Measurements from ENCODE around the gene MARCHF10.
"Not testable (repeated sequence)": the region's sequence is repeated elsewhere in the genome, so short reads cannot be mapped to it uniquely, and the experiment has no call there.

Gene MARCHF10

GRCh38 chr17:62786646-62787045, 21.5 kb downstream of the MARCHF10 start:
- DNase-seq (ENCODE audit: low spot score): no peak

GRCh38 chr17:62785983-62786382, 22.1 kb downstream of the MARCHF10 start:
- not testable (repeated sequence) for DNase-seq (ENCODE audit: low spot score)

- no peak for DNase-seq (ENCODE audit: low spot score)
These were observed 25.3 kb downstream of the MARCHF10 start for GRCh38 chr17:62782730-62783270.

- DNase-seq (ENCODE audit: low spot score): no peak
These were observed 26.3 kb downstream of the MARCHF10 start for GRCh38 chr17:62781831-62782251.

GRCh38 chr17:62781356-62781755, 26.8 kb downstream of the MARCHF10 start:
- DNase-seq (ENCODE audit: low spot score): no peak

- no peak for DNase-seq (ENCODE audit: low spot score)
These were observed 27.2 kb downstream of the MARCHF10 start for GRCh38 chr17:62780951-62781350.

- DNase-seq (ENCODE audit: low spot score): no peak
These were observed 27.8 kb downstream of the MARCHF10 start for GRCh38 chr17:62780269-62780668.

GRCh38 chr17:62778990-62779681, 29.0 kb downstream of the MARCHF10 start:
- DNase-seq (ENCODE audit: low spot score): no peak

GRCh38 chr17:62775876-62776275, 32.2 kb downstream of the MARCHF10 start:
- DNase-seq (ENCODE audit: low spot score): no peak

- no peak for DNase-seq (ENCODE audit: low spot score)
These were observed 33.8 kb downstream of the MARCHF10 start for GRCh38 chr17:62774338-62774737.

GRCh38 chr17:62767997-62768396, 40.1 kb downstream of the MARCHF10 start:
- DNase-seq (ENCODE audit: low spot score): no peak

GRCh38 chr17:62765351-62765750, 42.8 kb downstream of the MARCHF10 start:
- DNase-seq (ENCODE audit: low spot score): no peak

GRCh38 chr17:62763891-62764600, 44.1 kb downstream of the MARCHF10 start:
- no peak for DNase-seq (ENCODE audit: low spot score)

- no peak for DNase-seq (ENCODE audit: low spot score)
These were observed 46.2 kb downstream of the MARCHF10 start for GRCh38 chr17:62761884-62762283.

- DNase-seq (ENCODE audit: low spot score): no peak
These were observed 47.2 kb downstream of the MARCHF10 start for GRCh38 chr17:62760945-62761267.

- DNase-seq (ENCODE audit: low spot score): no peak
These were observed 47.8 kb downstream of the MARCHF10 start for GRCh38 chr17:62760059-62760944.

GRCh38 chr17:62757500-62757951, 50.6 kb downstream of the MARCHF10 start:
- no peak for DNase-seq (ENCODE audit: low spot score)

GRCh38 chr17:62756198-62756597, 51.9 kb downstream of the MARCHF10 start:
- no peak for DNase-seq (ENCODE audit: low spot score)

- no peak for DNase-seq (ENCODE audit: low spot score)
These were observed 52.8 kb downstream of the MARCHF10 start for GRCh38 chr17:62755141-62755851.

- no peak for DNase-seq (ENCODE audit: low spot score)
These were observed 53.5 kb downstream of the MARCHF10 start for GRCh38 chr17:62754631-62755030.

- no peak for DNase-seq (ENCODE audit: low spot score)
These were observed 54.6 kb downstream of the MARCHF10 start for GRCh38 chr17:62753562-62753961.

Measured in activated CD4-positive, alpha-beta T cell treated with anti-CD3 and anti-CD28 coated beads, Interleukin-2, Interleukin-4, amounts not matched to agents 100 ng/mL and 50 ng/mL, durations not matched to agents 16 hours and 8 hours (primary cell).